UCSD-AML1 (cell line): ENCODE results near the gene FAM185A.
"Not testable (repeated sequence)": the region's sequence is repeated elsewhere in the genome, so short reads cannot be mapped to it uniquely, and the experiment has no call there.

Experiments
- DNase-seq: peaks from one replicate; lab custom pipeline; 2025; ENCODE audit not compliant: unreplicated experiment; lab: John Stamatoyannopoulos, UW

FAM185A gene

GRCh38 chr7:102776217-102776616, 27.4 kb downstream of the FAM185A start:
- DNase-seq = not testable (repeated sequence)

DNA sequence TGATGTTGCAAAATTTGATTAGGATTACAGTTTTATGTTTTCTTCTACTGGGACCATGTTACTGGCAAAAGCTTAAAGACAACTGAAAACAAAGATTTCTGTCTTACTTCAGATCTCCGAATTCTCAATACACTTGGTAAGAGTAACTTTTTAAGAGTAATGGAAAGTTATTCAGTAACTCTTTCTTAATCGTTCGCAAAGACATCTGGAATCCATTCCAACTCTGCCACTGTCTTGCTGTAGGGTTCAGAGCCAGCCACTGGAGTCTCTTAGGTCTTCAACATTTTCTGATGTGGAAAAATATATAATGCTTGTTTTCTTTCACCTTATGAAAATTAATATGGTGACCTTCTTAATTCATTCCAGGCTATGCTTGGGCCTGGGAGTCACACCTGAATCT, 29.9 kb downstream of the FAM185A start:
- not testable (repeated sequence) for DNase-seq

DNA sequence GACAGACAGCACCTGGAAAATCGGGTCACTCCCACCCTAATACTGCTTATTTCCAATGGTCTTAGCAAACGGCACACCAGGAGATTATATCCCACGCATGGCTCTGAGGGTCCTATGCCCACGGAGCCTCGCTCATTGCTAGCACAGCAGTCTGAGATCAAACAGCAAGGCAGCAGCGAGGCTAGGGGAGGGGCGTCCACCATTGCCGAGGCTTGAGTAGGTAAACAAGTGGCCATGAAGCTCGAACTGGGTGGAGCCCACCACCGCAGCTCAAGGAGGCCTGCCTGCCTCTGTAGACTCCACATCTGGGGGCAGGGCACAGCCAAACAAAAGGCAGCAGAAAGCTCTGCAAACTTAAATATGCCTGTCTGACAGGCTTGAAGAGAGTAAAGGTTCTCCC, 32.1 kb downstream of the FAM185A start:
- DNase-seq = not testable (repeated sequence)

DNA sequence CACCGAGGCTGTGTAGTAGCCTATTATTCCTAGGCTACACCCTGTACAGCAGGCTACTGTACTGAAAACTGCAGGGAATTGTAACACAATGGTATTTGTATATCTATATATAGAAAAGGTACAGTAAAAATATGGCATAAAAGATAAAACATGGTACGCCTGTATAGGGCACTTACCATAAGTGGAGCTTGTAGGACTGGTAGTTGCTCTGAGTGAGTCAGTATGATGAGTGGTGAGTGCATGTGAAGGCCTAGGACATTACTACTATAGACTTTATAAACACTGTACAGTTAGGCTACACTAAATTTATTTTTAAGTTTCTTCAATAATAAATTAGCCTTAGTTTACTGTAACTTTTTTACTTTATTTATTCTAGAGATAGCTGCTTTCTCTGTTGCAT, 40.0 kb downstream of the FAM185A start:
- not testable (repeated sequence) for DNase-seq

DNA sequence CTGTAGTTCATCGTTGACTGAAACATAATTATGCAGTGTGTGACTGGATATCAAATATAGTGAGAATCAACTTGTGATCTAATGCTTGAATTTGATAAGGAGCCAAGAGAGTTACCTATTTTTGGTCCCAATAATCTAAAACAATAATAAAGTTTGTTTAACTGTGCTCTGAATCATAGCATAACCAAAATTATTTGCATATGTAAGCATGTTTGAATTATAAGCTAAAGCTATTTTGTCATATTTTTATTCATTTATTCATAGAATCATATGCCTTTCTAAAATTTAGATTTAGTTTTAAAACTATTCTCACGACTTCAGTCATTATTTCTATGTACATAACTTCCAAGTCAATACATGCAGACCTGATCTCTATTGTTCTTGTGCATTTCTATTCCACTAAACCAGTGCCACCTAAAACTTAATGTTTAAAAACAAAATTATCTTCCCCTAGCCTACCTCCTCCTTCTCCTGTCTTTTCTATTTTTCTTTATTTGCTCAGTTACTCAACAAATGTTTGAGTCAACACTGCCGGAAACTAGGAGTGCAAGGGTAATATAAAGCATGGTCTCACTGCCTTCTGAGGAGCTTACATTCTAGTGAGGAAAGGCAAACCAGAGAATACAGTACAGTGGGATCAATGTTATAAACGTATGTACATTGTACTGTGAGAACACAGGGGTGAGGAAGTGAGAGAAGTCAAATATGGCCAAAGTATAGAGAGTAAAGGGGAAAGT, 41.7 kb downstream of the FAM185A start:
- not testable (repeated sequence) for DNase-seq

GRCh38 chr7:102791367-102791766, 42.6 kb downstream of the FAM185A start:
- DNase-seq = not testable (repeated sequence)

DNA sequence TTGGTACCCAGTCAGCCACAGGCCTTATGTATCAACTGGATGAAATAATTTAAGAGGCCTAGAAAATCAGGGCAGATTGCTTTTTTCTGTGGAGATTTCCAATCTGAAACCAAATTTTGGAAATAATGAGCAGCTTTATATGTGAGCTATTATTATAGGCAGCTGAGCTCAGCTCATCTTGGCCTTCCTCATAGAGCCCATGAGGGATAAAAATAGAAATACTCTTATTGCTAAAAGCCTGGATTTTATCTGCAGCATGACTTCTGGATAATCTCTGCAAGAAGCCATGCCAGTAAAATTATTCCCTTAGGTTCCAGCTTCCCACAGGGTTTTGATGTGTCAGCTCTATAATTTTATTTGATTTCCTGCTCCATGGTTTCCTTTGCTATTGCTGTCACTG, 43.0 kb downstream of the FAM185A start:
- DNase-seq = not testable (repeated sequence)

DNA sequence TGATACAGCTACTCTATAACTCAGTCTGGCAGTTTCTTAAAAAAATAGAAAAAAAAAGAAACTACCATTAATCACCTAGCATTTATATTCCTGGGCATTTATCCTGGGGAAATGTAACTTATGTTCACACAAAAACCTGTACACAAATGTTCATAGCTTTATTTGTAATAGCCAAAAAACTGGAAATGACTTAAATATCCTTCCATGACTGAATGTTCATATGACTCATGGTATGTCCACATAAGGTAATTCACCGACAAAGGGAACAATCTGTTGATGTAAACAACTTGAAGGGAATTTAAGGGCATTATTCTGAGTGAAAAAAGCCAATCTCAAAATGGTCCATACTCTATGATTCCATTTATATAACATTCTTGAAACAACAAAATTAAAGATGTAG, 45.8 kb downstream of the FAM185A start:
- not testable (repeated sequence) for DNase-seq

DNA sequence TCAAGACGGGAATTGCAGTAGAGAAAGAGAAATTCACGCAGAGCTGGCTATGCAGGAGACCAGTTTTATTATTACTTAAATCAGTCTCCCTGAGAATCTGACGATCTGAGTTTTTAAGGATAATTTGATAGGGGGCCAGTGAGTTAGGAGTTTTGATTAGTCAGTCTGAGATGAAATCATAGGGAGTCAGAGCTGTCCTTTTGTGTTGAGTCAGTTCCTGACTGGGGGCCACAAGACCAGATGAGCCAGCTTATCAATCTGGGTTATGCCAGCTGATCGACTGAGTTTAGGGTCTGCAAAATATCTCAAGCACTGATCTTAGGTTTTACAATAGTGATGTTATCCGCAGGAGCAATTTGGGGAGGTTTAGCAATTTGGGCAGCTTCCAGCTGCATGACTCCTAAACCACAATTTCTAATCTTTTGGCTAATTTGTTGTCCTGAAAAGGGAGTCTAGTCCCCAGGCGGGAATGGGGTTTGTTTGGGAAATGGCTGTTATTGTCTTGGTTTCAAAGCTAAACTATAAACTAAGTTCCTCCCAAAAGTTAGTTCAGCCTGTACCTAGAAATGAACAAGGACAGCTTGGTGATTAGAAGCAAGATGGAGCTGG, 47.3 kb downstream of the FAM185A start:
- not testable (repeated sequence) for DNase-seq

DNA sequence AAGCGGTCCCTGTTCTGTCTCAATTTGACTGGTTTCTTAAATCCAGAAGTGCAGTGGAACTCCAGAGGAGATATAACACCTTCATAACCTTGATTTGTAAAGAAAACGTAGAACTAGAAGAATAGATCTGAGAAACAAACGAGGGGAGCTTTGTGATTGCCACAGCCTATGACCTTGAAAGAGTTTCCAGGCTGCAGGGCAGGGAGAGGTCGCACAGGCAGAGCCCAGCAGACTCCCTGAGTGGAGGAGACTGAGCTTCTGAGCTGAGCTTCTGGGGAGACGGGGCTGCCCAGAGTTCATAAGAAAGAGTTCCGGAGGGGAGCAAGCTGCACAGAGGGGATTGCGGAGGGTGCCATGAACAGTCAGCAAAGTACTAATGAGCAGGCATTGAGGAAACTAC, 57.8 kb downstream of the FAM185A start:
- no peak for DNase-seq

DNA sequence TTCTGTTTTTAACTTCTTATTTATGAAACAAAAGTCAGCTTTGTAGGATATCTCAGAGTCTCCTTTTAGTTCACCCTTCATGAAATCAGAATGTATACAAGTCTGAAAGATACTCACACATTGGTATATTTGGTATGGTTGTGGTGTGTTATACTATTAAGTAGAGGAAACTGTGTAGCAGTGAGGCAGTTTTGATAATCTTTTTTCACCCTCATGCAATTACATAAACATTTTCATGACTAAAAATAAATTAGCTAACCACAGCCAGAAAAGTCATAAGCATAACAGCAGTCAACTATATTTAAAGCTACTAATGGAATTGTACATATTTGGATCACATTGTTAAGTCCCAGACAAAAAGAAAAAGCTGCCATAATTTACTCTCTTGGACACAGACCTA, 62.1 kb downstream of the FAM185A start:
- DNase-seq = no peak

GRCh38 chr7:102811942-102812678, 63.3 kb downstream of the FAM185A start:
- DNase-seq = no peak

DNA sequence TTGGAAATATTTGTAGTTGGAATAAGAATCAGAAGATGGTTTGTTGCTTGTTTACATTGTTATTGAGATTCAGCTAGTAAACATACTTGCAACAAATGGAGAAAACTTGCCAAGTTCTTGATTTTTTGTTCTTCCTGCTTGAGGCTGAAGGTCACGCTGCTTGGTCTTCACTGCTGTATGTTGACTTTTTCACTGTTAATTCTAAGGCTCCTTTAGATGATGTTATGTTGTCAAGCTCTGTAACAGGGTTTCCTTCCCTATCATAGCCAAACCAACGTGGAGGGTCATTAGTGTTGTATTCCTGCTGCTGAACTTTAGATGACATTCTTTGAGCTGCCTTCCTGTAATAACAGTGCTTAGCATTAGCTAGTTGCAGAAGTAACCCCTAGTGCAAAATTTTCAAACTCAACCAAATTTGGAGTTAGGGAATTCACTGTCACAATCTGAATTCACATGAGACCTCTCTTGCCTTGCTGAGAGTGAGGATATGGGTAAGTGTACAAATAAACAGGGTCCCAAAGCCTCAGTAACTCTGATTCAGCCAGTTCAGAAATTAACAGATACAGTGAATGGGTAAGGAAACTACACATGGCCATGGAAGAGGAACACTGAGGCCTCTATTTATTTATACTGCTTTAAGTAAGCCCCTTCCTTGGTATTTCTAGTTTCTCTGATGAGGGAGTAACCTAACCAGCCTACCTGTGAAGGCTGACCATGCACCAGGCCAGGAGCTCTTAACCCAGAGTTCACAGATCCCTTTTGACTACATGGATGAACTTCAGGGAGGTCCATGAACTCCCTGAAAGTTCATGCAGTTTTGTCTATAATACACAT, 64.6 kb downstream of the FAM185A start:
- DNase-seq = no peak

GRCh38 chr7:102814025-102814471, 65.2 kb downstream of the FAM185A start:
- no peak for DNase-seq

- DNase-seq = no peak
These were observed 69.1 kb downstream of the FAM185A start for GRCh38 chr7:102817616-102818573.

DNA sequence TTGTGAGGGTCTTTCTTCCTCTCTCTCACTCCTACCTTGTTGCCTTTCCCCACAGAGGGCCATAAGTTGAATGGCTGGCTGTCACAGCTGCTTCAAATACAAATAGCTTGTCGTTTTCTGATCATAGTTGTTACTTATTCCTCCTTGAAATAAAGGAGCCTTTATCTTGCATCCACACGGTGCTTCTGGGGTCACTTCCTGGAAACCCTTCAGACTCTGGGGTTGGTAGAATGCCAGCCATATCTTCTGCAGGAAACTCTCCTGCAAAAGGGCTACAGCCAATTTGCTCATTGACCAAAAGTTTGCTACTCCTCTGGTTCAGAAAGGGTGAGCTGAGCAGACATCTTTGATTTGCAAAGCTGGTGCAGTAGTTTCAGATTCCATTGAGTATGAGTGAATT, 70.4 kb downstream of the FAM185A start:
- no peak for DNase-seq

DNA sequence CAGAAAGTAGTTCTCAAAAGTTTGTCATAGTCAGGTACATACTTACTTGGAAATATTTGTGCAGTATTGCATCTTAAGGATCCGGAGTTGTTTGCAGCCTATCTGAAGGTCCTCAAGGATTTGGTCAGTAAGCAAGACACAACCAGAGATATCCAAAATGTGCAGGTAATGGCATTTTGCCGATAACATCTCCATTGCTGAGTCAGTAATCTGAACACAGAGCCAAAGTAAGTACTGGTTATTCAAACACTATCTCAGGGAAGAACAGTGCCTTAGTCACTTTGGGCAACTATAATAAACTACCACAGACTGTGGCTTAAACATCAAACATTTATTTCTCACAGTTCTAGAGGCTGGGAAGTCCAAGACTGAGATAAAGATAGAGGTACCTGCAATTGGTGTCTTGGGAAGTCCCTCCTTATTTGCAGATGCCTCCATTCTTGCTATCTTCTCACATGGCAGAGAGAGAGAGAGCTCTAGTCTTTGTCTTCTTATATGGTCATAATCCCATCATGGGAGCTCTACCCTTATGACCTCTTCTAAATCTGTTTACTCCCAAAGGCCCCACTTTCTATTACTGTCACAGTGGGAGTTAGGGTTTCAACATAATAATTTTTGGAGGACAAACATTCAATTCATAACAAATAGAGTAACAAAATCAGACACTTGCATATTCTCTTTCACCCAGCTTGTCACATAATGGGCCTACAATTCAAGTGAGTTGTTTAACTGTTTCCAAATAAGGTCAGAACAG, 73.4 kb downstream of the FAM185A start:
- DNase-seq = no peak

DNA sequence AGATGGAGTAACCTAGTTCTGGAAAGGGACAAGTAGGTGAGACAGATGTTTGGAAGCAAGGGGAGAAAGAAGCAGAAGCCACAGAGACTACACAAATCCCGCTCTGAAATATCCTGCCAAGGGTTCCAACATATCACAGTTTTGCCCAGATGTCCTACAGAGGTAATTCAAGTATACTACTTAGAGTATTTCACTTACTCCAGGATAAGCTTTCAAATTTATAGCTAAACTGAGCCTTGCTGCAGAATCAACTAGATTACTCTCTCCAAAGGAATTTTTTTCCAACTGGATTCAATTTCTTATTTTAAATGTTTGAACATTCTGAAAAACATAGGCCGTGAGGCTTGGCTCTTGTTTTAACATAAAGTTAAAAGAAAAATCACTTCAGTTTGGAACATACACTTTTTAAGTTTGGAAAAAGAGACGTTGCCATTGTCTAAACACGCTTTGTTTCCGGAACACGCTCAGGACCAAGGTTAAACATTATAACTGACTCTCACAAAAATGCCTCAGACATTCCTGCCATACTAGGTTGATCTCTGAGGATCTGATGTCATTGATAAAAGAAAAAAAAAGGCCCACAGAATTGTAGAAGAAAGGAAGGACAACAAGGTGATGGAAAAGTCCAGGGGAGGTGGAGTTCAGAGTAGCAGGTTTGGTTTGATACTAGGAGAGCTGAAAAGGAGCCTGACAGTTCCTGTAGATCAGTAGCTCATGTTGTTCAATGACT, 74.8 kb downstream of the FAM185A start:
- DNase-seq = no peak

GRCh38 chr7:102828286-102828685, 79.5 kb downstream of the FAM185A start:
- no peak for DNase-seq
